Body of pancreas (tissue), 4 donors: ENCODE data around the gene ASB13. TPM values are rescaled to one million over a fixed set of nuclear protein-coding genes. Genes with fewer than 3 reads are reported as not detected.

Experiments used
- ATAC-seq: fragments of 150-250 bp; one replicate; pipeline ENCODE4 v1.9.1; 2016
- DNase-seq, 4 donors: peaks; one replicate each; pipeline ENCODE4 v3.0.0-alpha.2; 2019
- H3K27ac ChIP-seq, 4 donors: fragments of 200-600 bp; sonication (generic); 1 replicate in 3 of 4; 2 replicates in 1 of 4; pipeline versions ENCODE4 v1.5.1 to v1.6.1; 2016 to 2019; ENCODE audit warnings: mild to moderate bottlenecking in 1 of 4, mixed read lengths in 1 of 4, moderate library complexity in 1 of 4
- H3K27me3 ChIP-seq, 2 donors: fragments of 200-600 bp; sonication (generic); one replicate each; pipeline ENCODE4 v1.6.0; 2016; ENCODE audit warnings: mild to moderate bottlenecking in 1 of 2
- H3K36me3 ChIP-seq, 2 donors: fragments of 200-600 bp; sonication (generic); replicated peaks in 1 of 2; 2 replicates each; pipeline ENCODE4 v1.5.1; 2016; ENCODE audit warnings: low read depth in 2 of 2; ENCODE audit not compliant: insufficient read depth in 1 of 2
- H3K4me1 ChIP-seq: fragments of 200-600 bp; sonication (generic); one replicate; pipeline ENCODE4 v1.6.0; 2016
- H3K4me3 ChIP-seq, 2 donors: fragments of 200-600 bp; sonication (generic); 1 replicate in 1 of 2; 2 replicates in 1 of 2; pipeline ENCODE4 v1.5.1; 2016 to 2019
- H3K9me3 ChIP-seq, 3 donors: fragments of 200-600 bp; sonication (generic); 1 replicate in 2 of 3; 2 replicates in 1 of 3; pipeline ENCODE4 v1.5.1; 2016
- POLR2A ChIP-seq, 3 donors: fragments of 450-650 bp; IDR thresholded peaks; one replicate each; pipeline ENCODE4 v1.6.1; 2016; ENCODE audit warnings: antibody characterized with exemption in 3 of 3, mild to moderate bottlenecking in 2 of 3
- WGBS, 2 donors: methylation state at CpG; one replicate each; pipeline ENCODE4 v1.1.5; 2017; 5-methylcytosine and 5-hydroxymethylcytosine counted together
- intact Hi-C: fragments of 100-400 bp; cut with DNase I; formaldehyde crosslinking; loops from one replicate; pipeline ENCODE4 v1.15.1; 2023
- total RNA-seq, 2 donors: library from RNA; depleted of rRNA; stranded (reverse); fragments of >200 nt; gene quantifications; one replicate each; pipeline ENCODE4 v1.1.0, GENCODE V29; 2016
- TF ChIP-seq, protein P1 (sequence below), 7 experiments: fragments of 450-650 bp in 4 of 7; fragments of 200-600 bp in 3 of 7; sonication (generic) in 3 of 7; IDR thresholded peaks; one replicate each; pipeline ENCODE4 v1.5.1; 2016 to 2019; ENCODE audit warnings: antibody characterized with exemption in 7 of 7

Gene ASB13, protein sequence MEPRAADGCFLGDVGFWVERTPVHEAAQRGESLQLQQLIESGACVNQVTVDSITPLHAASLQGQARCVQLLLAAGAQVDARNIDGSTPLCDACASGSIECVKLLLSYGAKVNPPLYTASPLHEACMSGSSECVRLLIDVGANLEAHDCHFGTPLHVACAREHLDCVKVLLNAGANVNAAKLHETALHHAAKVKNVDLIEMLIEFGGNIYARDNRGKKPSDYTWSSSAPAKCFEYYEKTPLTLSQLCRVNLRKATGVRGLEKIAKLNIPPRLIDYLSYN
- total RNA-seq = 10 to 100 TPM in 1 of 2 donors, 1 to 10 TPM in 1; 7.6 to 15.0 TPM

DNA sequence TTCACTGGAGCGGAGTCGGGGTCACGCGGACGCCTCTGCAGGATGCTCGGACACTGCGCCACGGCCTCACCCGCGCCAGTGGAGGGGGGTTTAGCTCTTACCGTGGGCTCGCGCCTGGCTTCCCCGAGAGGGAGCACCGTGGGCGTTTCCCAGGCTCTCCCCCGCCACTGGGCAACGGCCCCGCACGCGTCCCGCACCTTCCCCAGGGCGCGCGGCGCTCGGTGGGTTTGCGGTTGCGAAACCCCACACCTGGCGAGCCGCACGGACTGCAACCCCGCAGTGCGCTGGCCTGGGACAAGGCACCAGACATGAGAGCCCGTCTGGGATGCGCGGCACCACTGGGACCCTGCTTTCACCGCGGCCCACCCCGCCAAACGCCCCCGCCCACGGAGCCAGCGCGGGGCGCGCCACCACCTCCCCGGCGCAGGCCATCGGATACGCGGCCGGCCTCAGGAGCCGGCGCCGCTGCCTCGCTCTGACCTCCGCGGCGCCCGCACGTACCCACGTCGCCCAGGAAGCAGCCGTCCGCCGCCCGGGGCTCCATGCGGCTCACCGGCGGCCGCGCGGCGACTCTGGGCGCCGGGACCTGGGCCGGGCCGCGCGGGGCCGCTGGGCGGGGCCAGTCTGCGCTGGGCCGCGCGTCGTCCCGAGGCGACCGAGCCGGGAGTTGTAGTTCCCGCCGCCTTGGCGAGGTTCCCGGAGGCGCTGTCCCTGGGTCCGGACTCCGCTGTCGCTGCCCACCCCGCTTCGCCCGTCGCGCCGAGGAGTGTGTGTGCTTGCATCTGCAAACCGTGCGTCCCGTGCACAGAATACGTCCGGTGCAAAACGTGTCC lies at the start of gene ASB13:
TSS of gene ASB13 (minus strand) at position 588 of the 833 bp plus-strand sequence. CDS start at position 544, 44 bp downstream.
- no peaks in the 10 kb centered on the region for H3K9me3 ChIP-seq
- no peaks in the 10 kb centered on the region for H3K27me3 ChIP-seq
- ATAC-seq (peak; percentile 96), DNase-seq (peak; percentile 73 to 84 (median 78))
- H3K4me3 ChIP-seq = peak within 1 kb of the TSS; percentile 57 to 68
- intact Hi-C loops = no loop called here
- no peaks in the 10 kb centered on the region for H3K36me3 ChIP-seq
- peak; percentile 10 to 43 (median 16) for TF ChIP-seq POLR2A (IDR thresholded peaks at IDR 0.05)
- TF ChIP-seq, protein P1, sequence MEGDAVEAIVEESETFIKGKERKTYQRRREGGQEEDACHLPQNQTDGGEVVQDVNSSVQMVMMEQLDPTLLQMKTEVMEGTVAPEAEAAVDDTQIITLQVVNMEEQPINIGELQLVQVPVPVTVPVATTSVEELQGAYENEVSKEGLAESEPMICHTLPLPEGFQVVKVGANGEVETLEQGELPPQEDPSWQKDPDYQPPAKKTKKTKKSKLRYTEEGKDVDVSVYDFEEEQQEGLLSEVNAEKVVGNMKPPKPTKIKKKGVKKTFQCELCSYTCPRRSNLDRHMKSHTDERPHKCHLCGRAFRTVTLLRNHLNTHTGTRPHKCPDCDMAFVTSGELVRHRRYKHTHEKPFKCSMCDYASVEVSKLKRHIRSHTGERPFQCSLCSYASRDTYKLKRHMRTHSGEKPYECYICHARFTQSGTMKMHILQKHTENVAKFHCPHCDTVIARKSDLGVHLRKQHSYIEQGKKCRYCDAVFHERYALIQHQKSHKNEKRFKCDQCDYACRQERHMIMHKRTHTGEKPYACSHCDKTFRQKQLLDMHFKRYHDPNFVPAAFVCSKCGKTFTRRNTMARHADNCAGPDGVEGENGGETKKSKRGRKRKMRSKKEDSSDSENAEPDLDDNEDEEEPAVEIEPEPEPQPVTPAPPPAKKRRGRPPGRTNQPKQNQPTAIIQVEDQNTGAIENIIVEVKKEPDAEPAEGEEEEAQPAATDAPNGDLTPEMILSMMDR (IDR thresholded peaks at IDR 0.05) = peak in 1 of 7 experiments; percentile 12
- 0% methylated on average over 1 to 79 of the region's 112 CpGs for WGBS, 2 donors
- H3K4me1 ChIP-seq = peaks cover 37% of the 10 kb centered on the region
- peak within 1 kb of the TSS; percentile 40 to 87 (median 74) for H3K27ac ChIP-seq

DNA sequence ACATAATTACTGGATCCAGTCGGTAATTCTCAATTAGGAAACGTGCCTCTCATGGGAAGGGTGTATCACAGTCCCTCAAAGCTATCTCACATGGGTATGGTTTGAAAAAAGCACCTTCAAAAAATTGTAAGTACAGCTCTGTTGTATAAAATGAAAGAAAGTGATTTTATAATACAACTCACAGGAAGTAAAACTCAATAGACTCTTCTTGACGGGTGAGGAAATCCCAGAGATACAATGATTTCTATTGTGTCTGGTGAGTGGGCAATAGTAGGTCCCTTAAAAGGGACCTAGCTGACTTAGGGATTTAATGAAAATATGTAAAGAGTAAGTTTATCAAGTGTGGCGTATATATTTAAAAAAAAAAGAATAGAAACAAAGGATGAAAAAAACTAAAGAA lies 45.2 kb upstream of the ASB13 start:
- ATAC-seq = no peak
- Histone ChIP-seq H3K9me3 (no peaks in the 10 kb centered on the region), H3K4me3 (no peak overlapping the region), H3K27me3 (no peaks in the 10 kb centered on the region), H3K27ac (no peak overlapping the region), H3K36me3 (no peaks in the 10 kb centered on the region), H3K4me1 (no peaks in the 10 kb centered on the region)
- TF ChIP-seq, protein P1 (IDR thresholded peaks at IDR 0.05) = no peak
- TF ChIP-seq POLR2A (IDR thresholded peaks at IDR 0.05) = no peak
- intact Hi-C loops = no loop called here
- 68 to 78% methylated on average over 4 of the region's 4 CpGs for WGBS, 2 donors
- DNase-seq = no peak

DNA sequence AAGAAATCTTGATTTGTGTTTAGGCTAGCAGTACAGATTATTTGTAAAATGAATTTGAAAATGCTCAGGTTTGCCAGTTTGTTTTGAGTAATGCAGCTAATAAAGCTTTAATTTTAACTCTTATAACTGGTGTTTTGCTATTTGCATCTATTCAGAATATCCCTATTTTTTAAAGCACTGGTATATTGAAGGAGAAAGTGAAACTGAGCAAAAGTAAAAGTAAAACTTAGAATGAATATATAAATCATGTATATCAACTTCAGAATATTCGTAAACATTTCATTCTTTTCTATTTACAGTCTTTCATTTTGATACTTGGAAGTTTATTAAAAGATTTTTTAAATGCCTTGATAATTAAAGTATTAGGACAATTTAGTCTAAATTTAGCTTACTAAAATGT lies 44.5 kb upstream of the ASB13 start:
- no peaks in the 10 kb centered on the region for H3K36me3 ChIP-seq
- H3K27ac ChIP-seq = no peak overlapping the region
- H3K27me3 ChIP-seq = no peaks in the 10 kb centered on the region
- ATAC-seq (no peak), DNase-seq (no peak)
- WGBS, 2 donors = 50 to 77% methylated on average over 1 of the region's 1 CpG
- intact Hi-C loops = no loop called here
- TF ChIP-seq, protein P1 (IDR thresholded peaks at IDR 0.05) = no peak
- TF ChIP-seq POLR2A (IDR thresholded peaks at IDR 0.05) = no peak
- H3K9me3 ChIP-seq = no peaks in the 10 kb centered on the region
- H3K4me3 ChIP-seq = no peak overlapping the region
- no peaks in the 10 kb centered on the region for H3K4me1 ChIP-seq

DNA sequence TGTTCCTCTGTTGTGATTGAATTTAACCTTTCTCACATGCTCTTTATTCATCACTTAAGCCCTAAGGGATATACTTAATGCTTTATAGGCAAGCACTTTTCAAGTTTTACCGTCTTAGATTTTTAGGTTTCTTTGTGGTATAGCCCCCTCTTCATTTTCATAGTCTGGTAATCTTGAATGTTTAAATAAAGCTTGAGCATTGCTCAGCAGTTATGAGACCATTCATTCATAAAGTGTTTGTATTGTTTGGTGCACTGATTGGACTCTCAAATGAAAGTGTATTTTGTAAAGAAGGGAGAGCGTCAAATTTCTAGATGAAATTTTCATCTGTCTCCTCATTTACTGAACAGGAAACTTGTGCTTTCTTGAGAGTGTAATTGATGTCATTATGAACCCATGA lies 43.5 kb upstream of the ASB13 start:
- Histone ChIP-seq H3K4me1 (no peaks in the 10 kb centered on the region), H3K9me3 (no peaks in the 10 kb centered on the region), H3K27me3 (no peaks in the 10 kb centered on the region), H3K36me3 (no peaks in the 10 kb centered on the region), H3K27ac (no peak overlapping the region), H3K4me3 (no peak overlapping the region)
- TF ChIP-seq, protein P1 (IDR thresholded peaks at IDR 0.05) = no peak
- no peak for TF ChIP-seq POLR2A (IDR thresholded peaks at IDR 0.05)
- no peak for DNase-seq
- intact Hi-C loops = no loop called here
- 90 to 94% methylated on average over 2 of the region's 2 CpGs for WGBS, 2 donors
- no peak for ATAC-seq
